Esophagus muscularis mucosa (tissue), 3 donors: ENCODE data around the gene PDIA6.

Experiments
- POLR2A ChIP-seq: fragments of 450-650 bp; IDR thresholded peaks from one replicate; pipeline ENCODE4 v1.6.1; 2017; ENCODE audit warnings: antibody characterized with exemption, moderate library complexity, mild to moderate bottlenecking, low read depth
- TF ChIP-seq, protein P1 (sequence below), 3 experiments: fragments of 200-600 bp in 2 of 3; fragments of 450-650 bp in 1 of 3; sonication (generic) in 2 of 3; IDR thresholded peaks; one replicate each; pipeline ENCODE4 v1.5.1; 2017 to 2019; ENCODE audit warnings: antibody characterized with exemption in 3 of 3, mild to moderate bottlenecking in 2 of 3, moderate library complexity in 1 of 3

DNA sequence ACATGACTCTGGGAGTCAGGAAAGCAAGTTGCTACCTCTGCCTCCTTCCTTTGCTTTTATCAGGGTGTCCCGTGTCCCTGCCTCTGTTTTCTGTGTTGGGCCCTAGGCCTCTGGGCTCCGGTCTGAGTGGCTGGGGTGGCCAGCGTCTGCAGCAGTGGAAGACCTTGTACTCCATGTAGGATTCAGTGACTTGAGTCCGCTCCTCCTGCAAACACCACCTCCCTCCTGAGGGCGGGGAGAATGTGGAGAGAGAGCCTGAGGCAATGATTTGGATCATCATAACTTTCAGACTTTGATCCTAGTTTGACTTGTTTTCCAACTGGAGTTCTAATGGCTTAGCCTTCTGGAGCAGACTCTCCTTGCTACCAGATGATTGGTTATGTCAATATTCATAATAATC is 60.3 kb downstream of the PDIA6 start:
- no peak for TF ChIP-seq POLR2A
- TF ChIP-seq, protein P1, sequence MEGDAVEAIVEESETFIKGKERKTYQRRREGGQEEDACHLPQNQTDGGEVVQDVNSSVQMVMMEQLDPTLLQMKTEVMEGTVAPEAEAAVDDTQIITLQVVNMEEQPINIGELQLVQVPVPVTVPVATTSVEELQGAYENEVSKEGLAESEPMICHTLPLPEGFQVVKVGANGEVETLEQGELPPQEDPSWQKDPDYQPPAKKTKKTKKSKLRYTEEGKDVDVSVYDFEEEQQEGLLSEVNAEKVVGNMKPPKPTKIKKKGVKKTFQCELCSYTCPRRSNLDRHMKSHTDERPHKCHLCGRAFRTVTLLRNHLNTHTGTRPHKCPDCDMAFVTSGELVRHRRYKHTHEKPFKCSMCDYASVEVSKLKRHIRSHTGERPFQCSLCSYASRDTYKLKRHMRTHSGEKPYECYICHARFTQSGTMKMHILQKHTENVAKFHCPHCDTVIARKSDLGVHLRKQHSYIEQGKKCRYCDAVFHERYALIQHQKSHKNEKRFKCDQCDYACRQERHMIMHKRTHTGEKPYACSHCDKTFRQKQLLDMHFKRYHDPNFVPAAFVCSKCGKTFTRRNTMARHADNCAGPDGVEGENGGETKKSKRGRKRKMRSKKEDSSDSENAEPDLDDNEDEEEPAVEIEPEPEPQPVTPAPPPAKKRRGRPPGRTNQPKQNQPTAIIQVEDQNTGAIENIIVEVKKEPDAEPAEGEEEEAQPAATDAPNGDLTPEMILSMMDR (IDR thresholded peaks at IDR 0.05): no peak
